GM19395 (cell line): ENCODE data around the gene NPAS3.
A peak's percentile ranks its signal among the peaks of the same experiment; 100 is the strongest.

Source experiments
- ATAC-seq: cut with Tn5 transposase; IDR thresholded peaks from one replicate; pipeline ENCODE4 v1.9.1; 2021; ENCODE audit warnings: mild to moderate bottlenecking, moderate library complexity; ENCODE audit not compliant: unreplicated experiment

Gene NPAS3

GRCh38 chr14:33773205-33774030, 834.7 kb downstream of the NPAS3 start:
- ATAC-seq, result no peak

DNA sequence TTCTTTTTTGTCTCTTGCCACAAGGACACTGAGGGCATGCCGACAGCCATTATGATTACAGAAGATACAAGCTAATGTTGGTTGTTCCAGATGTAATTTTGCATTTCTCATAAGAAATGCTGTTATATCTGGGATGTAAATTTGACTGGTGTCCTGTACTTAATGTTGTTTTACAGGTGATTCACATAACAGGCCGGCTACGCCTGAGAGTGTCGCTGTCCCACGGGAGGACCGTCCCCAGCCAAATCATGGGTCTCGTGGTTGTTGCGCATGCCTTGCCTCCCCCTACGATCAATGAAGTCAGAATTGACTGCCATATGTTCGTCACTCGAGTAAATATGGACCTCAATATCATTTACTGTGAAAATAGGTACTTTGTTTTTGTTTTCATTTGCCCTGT, 835.5 kb downstream of the NPAS3 start:
- no peak for ATAC-seq

- no peak for ATAC-seq
Measured at GRCh38 chr14:33774723-33775470, 836.2 kb downstream of the NPAS3 start.

- no peak for ATAC-seq
Measured at GRCh38 chr14:33776871-33777270, 838.2 kb downstream of the NPAS3 start.

- no peak for ATAC-seq
Measured at GRCh38 chr14:33777681-33778080, 839.0 kb downstream of the NPAS3 start.

GRCh38 chr14:33780035-33780434, 841.4 kb downstream of the NPAS3 start:
- no peak for ATAC-seq

DNA sequence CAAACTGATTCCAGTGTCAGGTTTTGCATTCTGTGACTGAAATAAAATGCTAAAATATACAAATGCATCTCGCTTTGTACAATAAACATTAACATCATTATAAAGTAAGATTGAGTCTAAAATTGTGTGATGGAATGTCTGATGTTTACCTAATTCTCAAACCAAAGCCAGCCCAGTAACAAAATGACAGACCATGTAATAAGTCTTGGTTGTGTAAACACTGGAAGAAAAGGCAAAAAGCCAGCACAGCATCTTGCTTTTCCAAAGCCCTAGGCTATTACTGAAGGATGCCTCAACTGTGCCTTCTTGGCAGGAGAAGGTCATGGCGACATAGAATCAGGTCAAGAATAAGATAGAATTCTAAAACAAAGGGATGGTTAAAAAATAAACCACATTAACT, 842.6 kb downstream of the NPAS3 start:
- no peak for ATAC-seq

DNA sequence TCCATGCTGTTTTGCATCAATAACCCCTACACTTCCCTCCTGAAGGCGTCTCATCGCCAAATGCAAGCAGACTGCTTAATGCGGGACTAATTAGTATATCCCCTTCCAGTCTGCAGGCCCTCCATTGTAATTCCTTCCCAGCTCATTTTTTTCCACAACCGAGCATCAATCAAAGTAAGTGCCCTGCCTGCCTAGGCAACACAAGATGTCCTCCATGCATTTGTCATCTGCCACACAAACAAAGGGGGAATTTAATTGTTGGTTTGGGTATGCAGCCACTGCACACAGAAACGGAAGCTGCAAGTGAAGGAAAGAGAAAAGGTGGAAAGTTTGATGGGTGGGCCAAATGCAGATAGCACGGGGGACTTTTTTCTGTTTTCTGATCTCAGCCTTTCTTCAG, 844.2 kb downstream of the NPAS3 start:
- ATAC-seq, result no peak

GRCh38 chr14:33786091-33786825, 847.6 kb downstream of the NPAS3 start:
- no peak for ATAC-seq

DNA sequence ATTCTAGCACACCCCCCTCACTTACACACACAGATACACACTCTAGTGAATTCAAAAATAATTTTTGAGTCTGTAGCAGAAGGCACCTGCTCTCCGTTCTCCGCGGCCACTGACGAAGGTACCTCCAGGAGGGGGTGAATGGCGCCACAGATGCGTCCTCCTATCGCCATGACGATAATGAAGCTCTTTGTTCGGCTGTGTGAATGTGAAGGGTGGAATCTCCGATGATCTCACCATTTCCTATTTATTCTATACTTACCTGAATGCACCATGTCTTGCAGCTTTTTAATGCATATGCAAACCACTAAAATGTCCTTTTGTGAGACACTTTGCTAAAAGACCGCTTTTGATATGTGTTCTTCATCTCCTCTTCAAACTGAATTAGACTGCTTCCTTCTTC, 849.5 kb downstream of the NPAS3 start:
- no peak for ATAC-seq

- ATAC-seq, result no peak
Measured at GRCh38 chr14:33790996-33791395, 852.3 kb downstream of the NPAS3 start.

- ATAC-seq, result peak; percentile 73
Measured at GRCh38 chr14:33792009-33792719, 853.5 kb downstream of the NPAS3 start.

GRCh38 chr14:33792720-33793368, 854.2 kb downstream of the NPAS3 start:
- peak; percentile 60 for ATAC-seq

DNA sequence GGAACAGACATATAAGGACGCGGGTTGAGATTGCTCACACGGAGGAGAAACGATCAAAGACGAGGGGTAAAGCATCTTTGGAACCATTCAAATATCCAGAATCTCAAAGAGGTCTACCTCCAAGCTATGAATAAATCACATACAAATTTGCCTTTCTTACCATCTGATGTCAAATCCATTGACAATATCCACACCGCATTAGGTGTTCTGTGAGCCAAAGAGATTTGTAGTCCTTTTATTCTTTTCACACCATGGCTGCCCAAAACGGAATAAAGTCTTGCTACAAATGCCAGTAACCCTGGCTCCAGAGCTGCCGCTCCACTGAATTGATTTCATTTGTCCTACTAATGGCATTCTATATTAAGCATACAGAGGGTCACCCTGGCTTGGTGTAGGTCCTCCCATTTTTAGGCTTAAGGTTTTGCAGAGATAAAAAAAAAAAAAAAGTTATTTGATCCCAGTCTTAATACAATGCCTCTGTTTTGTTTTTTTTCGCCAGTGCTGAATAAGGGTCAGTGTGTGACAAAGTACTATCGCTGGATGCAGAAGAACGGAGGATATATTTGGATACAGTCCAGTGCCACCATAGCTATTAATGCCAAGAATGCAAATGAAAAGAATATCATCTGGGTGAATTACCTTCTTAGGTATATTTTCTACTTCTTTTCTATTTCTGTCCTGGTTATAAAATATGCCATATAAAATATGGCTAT, 854.9 kb downstream of the NPAS3 start:
- no peak for ATAC-seq

DNA sequence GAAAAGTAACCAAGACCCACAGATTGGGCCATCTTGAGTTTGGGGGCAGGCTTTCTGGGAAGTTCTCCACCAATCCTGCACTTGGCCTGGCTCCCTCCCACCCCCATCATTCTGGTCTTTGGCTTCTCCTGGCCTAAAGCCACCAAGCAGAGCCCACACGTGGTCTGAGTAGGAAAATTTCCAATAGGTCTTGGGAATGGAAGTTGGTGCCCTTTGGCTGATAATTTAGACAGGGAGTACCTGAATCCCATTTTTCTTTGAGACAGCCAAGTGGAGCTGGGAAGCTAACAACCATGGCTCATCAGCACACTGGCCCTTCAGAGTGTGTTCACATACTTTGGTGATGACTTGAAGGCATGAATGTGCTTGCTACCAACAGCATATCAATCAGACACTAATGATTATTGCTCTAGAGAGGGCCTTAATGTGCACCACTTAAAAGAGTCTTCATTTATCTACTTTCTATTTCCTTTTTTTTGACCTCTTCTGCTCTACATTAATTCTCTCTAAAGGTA, 856.2 kb downstream of the NPAS3 start:
- ATAC-seq, result no peak

- ATAC-seq, result no peak
Measured at GRCh38 chr14:33796356-33796755, 857.7 kb downstream of the NPAS3 start.

DNA sequence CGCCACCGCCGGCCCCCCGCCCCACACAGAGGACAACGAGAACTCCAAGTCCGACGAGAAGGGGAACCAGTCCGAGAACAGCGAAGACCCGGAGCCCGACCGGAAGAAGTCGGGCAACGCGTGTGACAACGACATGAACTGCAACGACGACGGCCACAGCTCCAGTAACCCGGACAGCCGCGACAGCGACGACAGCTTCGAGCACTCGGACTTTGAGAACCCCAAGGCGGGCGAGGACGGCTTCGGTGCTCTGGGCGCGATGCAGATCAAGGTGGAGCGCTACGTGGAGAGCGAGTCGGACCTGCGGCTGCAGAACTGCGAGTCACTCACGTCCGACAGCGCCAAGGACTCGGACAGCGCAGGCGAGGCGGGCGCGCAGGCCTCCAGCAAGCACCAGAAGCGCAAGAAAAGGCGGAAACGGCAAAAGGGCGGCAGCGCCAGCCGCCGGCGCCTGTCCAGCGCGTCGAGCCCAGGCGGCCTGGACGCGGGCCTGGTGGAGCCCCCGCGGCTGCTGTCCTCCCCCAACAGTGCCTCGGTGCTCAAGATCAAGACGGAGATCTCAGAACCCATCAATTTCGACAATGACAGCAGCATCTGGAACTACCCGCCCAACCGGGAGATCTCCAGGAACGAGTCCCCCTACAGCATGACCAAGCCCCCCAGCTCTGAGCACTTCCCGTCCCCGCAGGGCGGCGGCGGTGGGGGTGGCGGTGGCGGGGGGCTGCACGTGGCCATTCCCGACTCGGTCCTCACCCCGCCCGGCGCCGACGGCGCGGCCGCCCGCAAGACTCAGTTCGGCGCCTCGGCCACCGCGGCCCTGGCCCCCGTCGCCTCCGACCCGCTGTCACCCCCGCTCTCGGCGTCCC, 861.3 kb downstream of the NPAS3 start:
- no peak for ATAC-seq

- no peak for ATAC-seq
Measured at GRCh38 chr14:33800735-33801163, 862.1 kb downstream of the NPAS3 start.

DNA sequence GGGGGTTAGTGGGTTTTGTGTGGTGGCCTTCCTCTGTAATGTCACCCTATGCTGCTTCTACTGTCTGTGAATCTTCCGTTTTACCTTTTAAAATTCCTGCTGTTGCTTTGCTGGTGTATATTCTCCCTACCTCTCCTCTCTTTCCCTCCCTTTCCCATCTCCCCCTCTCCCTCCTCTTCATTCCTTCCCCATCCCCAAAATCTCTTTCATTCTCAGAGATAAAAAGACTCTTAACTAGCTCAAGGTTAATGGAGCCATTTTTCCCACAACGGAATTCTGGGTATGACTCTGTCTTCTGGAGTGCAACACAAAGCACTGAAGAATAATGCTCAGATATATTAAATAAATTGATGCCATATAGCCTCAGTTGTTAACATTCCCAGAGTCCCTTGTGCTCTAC, 864.1 kb downstream of the NPAS3 start:
- ATAC-seq, result no peak
